Uterus (tissue), 4 donors: ENCODE measurements around the gene SLC22A12. TPM values are rescaled to one million over a fixed set of nuclear protein-coding genes. Genes with fewer than 3 reads are reported as not detected.

Experiments
- DNase-seq, 2 donors: peaks; one replicate each; pipeline ENCODE4 v3.0.0-alpha.2; 2019 to 2020
- H3K27ac ChIP-seq, 2 donors: fragments of 200-600 bp; sonication (generic); 1 replicate in 1 of 2; 2 replicates in 1 of 2; pipeline ENCODE4 v1.5.1; 2016 to 2018
- H3K27me3 ChIP-seq, 2 donors: fragments of 200-600 bp; sonication (generic); one replicate each; pipeline ENCODE4 v1.5.1; 2018 to 2019; ENCODE audit warnings: control low read depth in 1 of 2
- H3K36me3 ChIP-seq, 2 donors: fragments of 200-600 bp; sonication (generic); one replicate each; pipeline ENCODE4 v1.5.1; 2019; ENCODE audit warnings: control low read depth in 1 of 2
- H3K4me1 ChIP-seq, 2 donors: fragments of 200-600 bp; sonication (generic); one replicate each; pipeline ENCODE4 v1.5.1; 2018 to 2019; ENCODE audit warnings: control low read depth in 1 of 2
- H3K4me3 ChIP-seq, 2 donors: fragments of 200-600 bp; sonication (generic); 1 replicate in 1 of 2; 2 replicates in 1 of 2; pipeline ENCODE4 v1.5.1; 2018 to 2019; ENCODE audit warnings: mild to moderate bottlenecking in 1 of 2
- H3K9me3 ChIP-seq, 2 donors: fragments of 200-600 bp; sonication (generic); one replicate each; pipeline ENCODE4 v1.5.1; 2019; ENCODE audit warnings: control low read depth in 1 of 2
- POLR2A ChIP-seq, 2 donors: fragments of 450-650 bp; IDR thresholded peaks; one replicate each; pipeline ENCODE4 v1.6.1; 2016; ENCODE audit warnings: antibody characterized with exemption in 2 of 2, mild to moderate bottlenecking in 1 of 2, moderate library complexity in 1 of 2
- intact Hi-C: fragments of 100-400 bp; cut with DNase I; formaldehyde crosslinking; loops from one replicate; pipeline ENCODE4 v1.15.1; 2023; ENCODE audit warnings: low total_unique reads
- total RNA-seq, 4 donors: library from RNA; depleted of rRNA in 3 of 4; stranded (reverse); fragments of >200 nt in 3 of 4; gene quantifications; one replicate each; pipeline versions ENCODE4 v1.1.0 to v1.2.4, GENCODE V29; 2014 to 2023
- TF ChIP-seq, protein P1 (sequence below), 4 experiments: fragments of 200-600 bp in 2 of 4; fragments of 450-650 bp in 2 of 4; sonication (generic) in 2 of 4; IDR thresholded peaks; one replicate each; pipeline ENCODE4 v1.5.1; 2016 to 2019; ENCODE audit warnings: antibody characterized with exemption in 4 of 4, mild to moderate bottlenecking in 2 of 4, moderate library complexity in 1 of 4
- donor health status: DM: yes; HTN: yes; CAD: no.

The SLC22A12 gene
- total RNA-seq, 4 donors from 2014 or later, result not detected

DNA sequence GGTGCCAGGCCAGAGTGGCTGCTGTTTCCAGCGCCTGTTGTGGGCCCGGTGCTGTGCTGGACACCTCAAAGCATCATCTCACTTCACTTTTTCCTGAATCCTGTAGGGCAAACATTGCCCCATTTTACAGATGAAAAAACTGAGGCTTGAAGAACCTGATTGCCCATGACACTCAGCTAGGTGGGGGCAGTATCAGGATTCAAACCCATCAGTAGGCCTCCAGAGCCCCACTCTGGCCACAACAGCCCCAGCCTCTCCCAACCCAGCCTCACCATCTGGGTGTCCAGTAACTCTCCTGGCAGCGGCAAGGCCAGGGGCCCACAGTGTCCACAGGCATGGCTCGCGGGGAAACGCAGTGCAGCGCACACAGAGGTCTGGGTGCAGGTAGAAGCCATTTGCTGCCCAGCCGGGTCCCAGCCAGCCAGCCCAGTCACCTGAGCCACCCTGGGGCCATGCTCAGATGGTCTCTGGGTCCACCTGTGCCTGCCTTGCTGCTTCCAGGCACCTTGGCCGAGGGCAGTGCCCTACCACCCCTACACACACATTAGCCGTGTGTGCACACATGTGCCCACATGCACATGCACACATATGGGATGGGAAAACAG, 11.5 kb downstream of the SLC22A12 start:
- no peak for TF ChIP-seq POLR2A (IDR thresholded peaks at IDR 0.05)
- TF ChIP-seq, protein P1, sequence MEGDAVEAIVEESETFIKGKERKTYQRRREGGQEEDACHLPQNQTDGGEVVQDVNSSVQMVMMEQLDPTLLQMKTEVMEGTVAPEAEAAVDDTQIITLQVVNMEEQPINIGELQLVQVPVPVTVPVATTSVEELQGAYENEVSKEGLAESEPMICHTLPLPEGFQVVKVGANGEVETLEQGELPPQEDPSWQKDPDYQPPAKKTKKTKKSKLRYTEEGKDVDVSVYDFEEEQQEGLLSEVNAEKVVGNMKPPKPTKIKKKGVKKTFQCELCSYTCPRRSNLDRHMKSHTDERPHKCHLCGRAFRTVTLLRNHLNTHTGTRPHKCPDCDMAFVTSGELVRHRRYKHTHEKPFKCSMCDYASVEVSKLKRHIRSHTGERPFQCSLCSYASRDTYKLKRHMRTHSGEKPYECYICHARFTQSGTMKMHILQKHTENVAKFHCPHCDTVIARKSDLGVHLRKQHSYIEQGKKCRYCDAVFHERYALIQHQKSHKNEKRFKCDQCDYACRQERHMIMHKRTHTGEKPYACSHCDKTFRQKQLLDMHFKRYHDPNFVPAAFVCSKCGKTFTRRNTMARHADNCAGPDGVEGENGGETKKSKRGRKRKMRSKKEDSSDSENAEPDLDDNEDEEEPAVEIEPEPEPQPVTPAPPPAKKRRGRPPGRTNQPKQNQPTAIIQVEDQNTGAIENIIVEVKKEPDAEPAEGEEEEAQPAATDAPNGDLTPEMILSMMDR (IDR thresholded peaks at IDR 0.05), result no peak

GRCh38 chr11:64603411-64604110, 12.5 kb downstream of the SLC22A12 start:
- Histone ChIP-seq H3K27ac (no peak overlapping the region), H3K27me3 (no peaks in the 10 kb centered on the region), H3K4me3 (no peak overlapping the region), H3K4me1 (peaks cover 0 to 3% of the 10 kb centered on the region in 2 donors), H3K36me3 (no peaks in the 10 kb centered on the region), H3K9me3 (no peaks in the 10 kb centered on the region)
- TF ChIP-seq POLR2A (IDR thresholded peaks at IDR 0.05), result no peak
- TF ChIP-seq, protein P1 (IDR thresholded peaks at IDR 0.05), result no peak
- DNase-seq, result no peak
- intact Hi-C loops, result no loop called here

More for the DNA sequence above, 11.5 kb downstream of the SLC22A12 start:
- Histone ChIP-seq H3K9me3 (no peaks in the 10 kb centered on the region), H3K36me3 (no peaks in the 10 kb centered on the region), H3K27ac (no peak overlapping the region), H3K4me1 (no peaks in the 10 kb centered on the region), H3K27me3 (no peaks in the 10 kb centered on the region), H3K4me3 (no peak overlapping the region)
- intact Hi-C loops, result no loop called here
- DNase-seq, result no peak

DNA sequence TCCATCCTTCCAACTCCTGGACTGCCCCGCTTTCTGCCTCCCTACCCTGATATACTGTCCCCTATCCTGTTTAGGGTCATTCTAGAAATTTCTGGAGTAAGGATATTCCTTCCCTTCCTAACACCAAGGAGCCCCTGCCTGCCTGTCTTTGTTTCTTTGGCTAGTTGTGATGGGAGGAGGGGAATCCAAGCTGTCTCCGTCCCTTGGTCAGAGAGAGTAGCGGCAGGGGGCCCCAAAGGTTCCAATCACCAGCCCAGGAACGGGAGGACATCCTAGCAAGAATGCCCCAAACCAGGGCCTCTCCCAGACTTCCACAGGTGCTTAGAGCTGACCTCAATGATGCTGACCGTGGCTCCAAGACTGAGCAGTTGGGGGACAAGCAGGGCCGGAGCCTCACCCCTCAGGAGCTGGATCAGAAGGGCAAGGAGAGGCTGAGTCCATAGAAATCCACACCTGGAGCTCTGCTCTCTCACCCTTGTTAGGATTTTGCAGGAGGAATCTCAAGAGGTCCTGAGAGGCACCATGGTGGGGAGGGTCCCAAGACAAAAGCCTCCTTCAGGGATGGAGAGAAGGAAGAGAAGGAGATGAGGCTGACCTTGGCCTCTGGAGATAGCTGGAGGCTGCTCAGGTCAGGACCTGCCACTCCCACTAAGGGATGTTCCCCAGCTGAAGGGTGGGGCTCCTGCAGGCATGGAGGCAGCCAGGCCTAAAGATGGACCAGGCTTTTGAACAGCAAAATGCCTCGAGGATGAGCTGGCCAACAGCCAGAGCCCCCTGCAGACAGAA, 13.6 kb downstream of the SLC22A12 start:
- intact Hi-C loops, result no loop called here
- TF ChIP-seq, protein P1 (IDR thresholded peaks at IDR 0.05), result no peak
- TF ChIP-seq POLR2A (IDR thresholded peaks at IDR 0.05), result no peak
- H3K9me3 ChIP-seq, result no peaks in the 10 kb centered on the region
- peaks cover 0 to 3% of the 10 kb centered on the region in 2 donors for H3K4me1 ChIP-seq
- no peaks in the 10 kb centered on the region for H3K36me3 ChIP-seq
- H3K4me3 ChIP-seq, result no peak overlapping the region
- no peaks in the 10 kb centered on the region for H3K27me3 ChIP-seq
- no peak for DNase-seq
- H3K27ac ChIP-seq, result no peak overlapping the region

DNA sequence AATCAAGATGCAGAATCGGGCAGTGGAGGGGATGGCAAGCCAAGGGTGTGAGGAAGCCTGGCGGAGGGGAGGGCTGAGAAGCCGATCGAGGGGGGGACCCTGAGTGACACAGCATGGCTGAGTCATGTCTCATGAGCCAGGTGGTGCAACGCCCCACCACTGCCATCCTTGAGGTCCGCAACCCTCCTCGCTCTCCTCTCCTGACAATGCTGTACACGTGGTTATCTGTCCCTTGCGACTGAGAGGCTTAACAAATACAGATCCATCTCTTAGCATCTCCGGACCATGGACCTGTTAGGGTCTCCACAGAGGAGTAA, 14.2 kb downstream of the SLC22A12 start:
- Histone ChIP-seq H3K9me3 (no peaks in the 10 kb centered on the region), H3K27me3 (no peaks in the 10 kb centered on the region), H3K27ac (no peak overlapping the region), H3K4me3 (no peak overlapping the region), H3K4me1 (peaks cover 0 to 3% of the 10 kb centered on the region in 2 donors), H3K36me3 (no peaks in the 10 kb centered on the region)
- TF ChIP-seq, protein P1 (IDR thresholded peaks at IDR 0.05), result no peak
- TF ChIP-seq POLR2A (IDR thresholded peaks at IDR 0.05), result no peak
- intact Hi-C loops, result no loop called here
- DNase-seq, result no peak
